ENCODE results near the gene PROSER3. TPM values are rescaled to one million over a fixed set of nuclear protein-coding genes. Genes with fewer than 3 reads are reported as not detected.

PROSER3 gene
- total and polyA plus RNA-seq, 2 donors (not counting 1 experiment from before 2014, with no cell fraction given), result 26.0 to 61.0 TPM

DNA sequence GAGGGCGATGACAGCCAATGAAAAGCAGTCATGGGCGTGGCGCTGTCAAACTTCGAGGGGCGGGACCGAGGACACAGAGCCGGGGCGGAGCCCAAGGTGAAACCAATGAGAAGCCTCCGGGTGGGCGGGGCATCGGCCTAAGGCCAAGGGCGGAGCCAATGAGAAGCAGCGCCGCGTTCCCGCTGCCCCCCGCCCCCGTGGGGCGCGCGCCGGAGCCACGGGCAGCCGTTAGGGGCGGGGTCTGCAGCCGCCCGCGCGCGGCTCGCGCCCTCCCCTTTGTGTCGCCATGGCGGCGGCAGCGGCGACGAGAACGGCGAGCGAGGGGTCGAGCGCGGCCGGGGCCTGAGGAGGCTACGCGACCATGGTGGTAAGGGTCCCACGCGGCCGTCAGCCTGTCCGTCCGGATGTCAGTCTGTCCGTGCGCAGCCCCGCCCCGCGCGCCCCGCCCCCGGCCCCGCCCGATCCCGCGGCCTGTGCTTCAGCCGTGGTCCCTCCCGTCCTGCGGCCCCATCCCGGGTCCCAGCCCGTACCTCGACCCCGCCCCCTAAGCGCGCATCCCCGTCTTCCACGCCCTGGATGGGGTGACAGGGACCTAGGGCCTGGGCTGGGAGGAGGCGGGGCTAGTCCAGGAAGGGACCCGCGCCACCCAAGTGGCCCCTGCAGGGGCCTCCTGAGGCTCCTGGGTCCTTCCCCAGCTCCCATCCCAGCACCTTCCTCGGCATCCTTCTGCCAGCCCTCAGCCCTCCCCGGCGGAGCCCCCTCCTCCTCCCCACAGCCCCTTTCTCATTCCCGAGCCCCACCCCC lies 17.5 kb downstream of the PROSER3 start, which contains the start of gene ARHGAP33:
Gene ARHGAP33 (plus strand): TSS at position 267 of the 804 bp plus-strand sequence. CDS start 95 bp downstream, at position 362.
- Mint-ChIP-seq H3K9me3 (ENCODE audit: insufficient read depth) (no peaks in the 10 kb centered on the region), H3K27ac (peak within 1 kb of the TSS; percentile 43), H3K4me1 (peaks cover 10% of the 10 kb centered on the region), H3K27me3 (no peaks in the 10 kb centered on the region), H3K4me3 (peak within 1 kb of the TSS; percentile 86)
- Histone ChIP-seq H3K9ac (ENCODE audit: low read length) (peak within 1 kb of the TSS; percentile 62), H3K4me3 (ENCODE audit: control extremely low read depth in 1 of 5, extremely low read depth in 1 of 5, insufficient read depth in 1 of 5, low read depth in 2 of 5, low read length in 4 of 5) (peak within 1 kb of the TSS; percentile 26 to 68 (median 58)), H3K4me1 (ENCODE audit: control insufficient read depth in 2 of 2, insufficient read depth in 2 of 2, low read length in 2 of 2) (peaks cover 10 to 16% of the 10 kb centered on the region in 2 donors), H4K20me1 (ENCODE audit: control insufficient read depth, insufficient read depth, low read length, poor library complexity, severe bottlenecking) (no peaks in the 10 kb centered on the region), H3K27ac (ENCODE audit: low read length in 2 of 2) (peak within 1 kb of the TSS in 1 of 2 donors; percentile 19), H3K27me3 (replicated peaks in 1 of 4; ENCODE audit: control extremely low read depth in 1 of 4, control insufficient read depth in 3 of 4, insufficient read depth in 4 of 4, low read length in 3 of 4) (no peaks in the 10 kb centered on the region), H3K4me2 (replicated peaks; ENCODE audit: low read depth, low read length, poor library complexity, severe bottlenecking) (peak within 1 kb of the TSS; percentile 90), H3K79me2 (ENCODE audit: control insufficient read depth, insufficient read depth, low read length) (peaks cover 4% of the 10 kb centered on the region), H3K9me3 (ENCODE audit: control extremely low read depth in 1 of 3, control insufficient read depth in 2 of 3, insufficient read depth in 1 of 3, low read length in 2 of 3) (no peaks in the 10 kb centered on the region), H2AFZ (ENCODE audit: insufficient read depth, low read depth, low read length, poor library complexity, severe bottlenecking) (peak within 1 kb of the TSS; percentile 73), H3K36me3 (replicated peaks in 1 of 2; ENCODE audit: control extremely low read depth in 1 of 2, control insufficient read depth in 1 of 2, extremely low read depth in 1 of 2, insufficient read depth in 2 of 2, low read length in 1 of 2) (peaks cover 0 to 2% of the 10 kb centered on the region in 2 experiments)
- ChIA-PET POLR2A (no interaction called here), CTCF (no interaction called here)
- DNase-seq, result peak; percentile 99
- ATAC-seq (ENCODE audit: low read depth), result peak; percentile 99
- intact Hi-C loops (cut with micrococcal nuclease), result loop anchor here (1.0 to 2.0 kb wide), 8 partner anchors 17 to 131 kb away; partner anchors contain the start of genes COX6B1, LIN37, PROSER3 and PSENEN
- WGBS (ENCODE audit: insufficient coverage), result 1% methylated on average over 69 of the region's 82 CpGs
- no peak for TF ChIP-seq CTCF (IDR thresholded peaks at IDR 0.05)
- TF ChIP-seq EZH2 (IDR thresholded peaks at IDR 0.05; ENCODE audit: borderline replicate concordance, insufficient read depth, low read depth, low read length, poor library complexity, severe bottlenecking), result no peak

Data from B cell (primary cell).